Mucosa of rectum (tissue), 2 donors: ENCODE measurements around the gene TUSC1.
"Not testable (repeated sequence)": the region's sequence is repeated elsewhere in the genome, so short reads cannot be mapped to it uniquely, and the experiment has no call there.

Experiments
- H3K27ac ChIP-seq, 2 donors: one replicate each; pipeline ENCODE4 v1.7.0; 2013; ENCODE audit warnings: inconsistent platforms in 2 of 2, low read depth in 2 of 2, low read length in 2 of 2
- H3K27me3 ChIP-seq, 2 donors: one replicate each; pipeline ENCODE4 v1.7.0; 2013; ENCODE audit warnings: low read length in 2 of 2; ENCODE audit not compliant: control insufficient read depth in 2 of 2, insufficient read depth in 2 of 2
- H3K36me3 ChIP-seq, 2 donors: one replicate each; pipeline ENCODE4 v1.7.0; 2013; ENCODE audit warnings: low read length in 2 of 2; ENCODE audit not compliant: control insufficient read depth in 2 of 2, insufficient read depth in 2 of 2
- H3K4me1 ChIP-seq, 2 donors: one replicate each; pipeline ENCODE4 v1.7.0; 2013; ENCODE audit warnings: low read length in 2 of 2, mild to moderate bottlenecking in 1 of 2; ENCODE audit not compliant: control insufficient read depth in 2 of 2, insufficient read depth in 2 of 2
- H3K4me3 ChIP-seq, 2 donors: one replicate each; pipeline ENCODE4 v1.7.0; 2013; ENCODE audit warnings: low read length in 2 of 2
- H3K9ac ChIP-seq, 2 donors: one replicate each; pipeline ENCODE4 v1.7.0; 2013; ENCODE audit warnings: low read length in 2 of 2, low read depth in 1 of 2, mild to moderate bottlenecking in 1 of 2
- H3K9me3 ChIP-seq, 2 donors: one replicate each; pipeline ENCODE4 v1.7.0; 2013; ENCODE audit warnings: low read length in 2 of 2; ENCODE audit not compliant: control insufficient read depth in 2 of 2
- donor health status: healthy.
- donor health status: Normal muscosa, but diverticular disease.

The TUSC1 gene

GRCh38 chr9:25678147-25678666 is at the start of gene TUSC1:
Gene TUSC1, minus strand, starts transcription at chr9:25678444. Its CDS starts 132 bp downstream, at chr9:25678312.
- Histone ChIP-seq H3K4me3 (peak within 1 kb of the TSS; percentile 75 to 81), H3K9me3 (no peaks in the 10 kb centered on the region), H3K27me3 (no peaks in the 10 kb centered on the region), H3K36me3 (no peaks in the 10 kb centered on the region), H3K9ac (peak within 1 kb of the TSS; percentile 81 to 95), H3K4me1 (peaks cover 0 to 7% of the 10 kb centered on the region in 2 donors), H3K27ac (peak within 1 kb of the TSS; percentile 95 to 96)

DNA sequence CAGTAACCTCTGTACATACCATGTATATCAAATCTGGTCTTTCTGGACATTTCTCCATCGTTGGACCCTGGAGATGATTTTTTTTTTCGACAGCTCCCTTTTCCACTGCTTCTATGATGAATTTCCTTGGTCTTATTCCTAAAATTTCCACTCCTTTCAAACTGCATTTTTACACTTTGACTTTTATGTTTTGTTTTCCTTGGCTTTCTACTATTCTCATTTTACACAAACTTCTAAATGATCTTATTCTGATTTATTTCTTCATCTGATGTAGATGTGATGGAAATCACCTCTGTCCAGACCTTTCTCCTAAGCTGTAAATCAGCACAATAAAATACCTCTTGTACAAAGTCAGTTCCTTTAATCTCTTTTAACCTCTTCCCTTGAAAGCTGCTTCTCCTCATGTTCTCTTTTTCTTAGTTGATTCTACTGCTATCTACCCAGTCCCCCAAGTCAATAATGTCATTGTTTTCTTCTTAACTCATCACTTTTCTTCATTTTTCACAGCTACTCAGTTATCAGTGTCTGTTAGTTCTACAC is 48.7 kb upstream of the TUSC1 start:
- Histone ChIP-seq H3K27me3 (no peaks in the 10 kb centered on the region), H3K9me3 (no peaks in the 10 kb centered on the region), H3K27ac (no peak overlapping the region), H3K4me3 (no peak overlapping the region), H3K9ac (no peak overlapping the region), H3K4me1 (no peaks in the 10 kb centered on the region), H3K36me3 (no peaks in the 10 kb centered on the region)

DNA sequence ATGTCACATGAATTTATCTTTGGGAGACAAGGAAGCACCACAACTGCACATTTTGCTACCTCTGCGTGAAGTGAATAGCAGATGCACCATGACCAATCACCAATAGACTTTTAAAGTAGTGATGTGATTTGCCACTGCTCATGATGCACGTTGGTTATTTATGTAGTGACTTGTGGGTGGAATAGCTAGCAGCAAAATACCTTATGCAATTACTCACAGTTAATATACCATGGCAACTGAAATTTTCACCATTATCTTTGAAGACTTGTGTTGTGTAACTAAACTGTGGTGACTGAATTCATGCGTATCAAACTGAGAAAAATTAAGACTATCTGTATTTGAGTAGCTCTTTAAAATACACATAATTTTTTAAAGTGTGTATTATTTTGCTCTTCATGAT is 46.2 kb upstream of the TUSC1 start:
- H3K9ac ChIP-seq = no peak overlapping the region
- no peaks in the 10 kb centered on the region for H3K9me3 ChIP-seq
- H3K27me3 ChIP-seq = no peaks in the 10 kb centered on the region
- no peaks in the 10 kb centered on the region for H3K36me3 ChIP-seq
- H3K4me3 ChIP-seq = no peak overlapping the region
- H3K27ac ChIP-seq = no peak overlapping the region
- no peaks in the 10 kb centered on the region for H3K4me1 ChIP-seq

- Histone ChIP-seq H3K27me3 (no peaks in the 10 kb centered on the region), H3K27ac (no peak overlapping the region), H3K4me1 (peaks cover 0 to 2% of the 10 kb centered on the region in 2 donors), H3K9ac (no peak overlapping the region), H3K9me3 (no peaks in the 10 kb centered on the region), H3K36me3 (no peaks in the 10 kb centered on the region), H3K4me3 (no peak overlapping the region)
These were observed 38.1 kb upstream of the TUSC1 start for GRCh38 chr9:25716220-25716872.

DNA sequence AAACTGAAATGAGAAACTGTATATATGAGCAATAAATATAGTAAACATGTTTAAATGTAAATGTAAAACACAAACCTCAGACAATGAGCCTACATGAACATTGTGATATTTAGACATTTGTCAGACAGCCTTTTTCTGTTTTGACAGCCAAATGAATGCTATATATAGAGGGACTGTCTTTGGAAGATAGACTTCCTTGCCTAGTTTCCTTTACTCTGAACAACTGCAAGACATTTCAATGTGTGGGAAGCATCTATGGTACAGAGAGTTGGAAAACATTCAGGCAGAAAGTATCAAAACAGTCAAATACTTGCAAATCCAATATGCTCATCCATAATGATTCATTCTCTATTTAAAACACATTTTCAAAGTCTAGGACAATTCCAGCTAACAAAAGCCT is 31.7 kb upstream of the TUSC1 start:
- Histone ChIP-seq H3K27me3 (no peaks in the 10 kb centered on the region), H3K27ac (no peak overlapping the region), H3K4me3 (no peak overlapping the region), H3K36me3 (no peaks in the 10 kb centered on the region), H3K9me3 (no peaks in the 10 kb centered on the region), H3K4me1 (no peaks in the 10 kb centered on the region), H3K9ac (no peak overlapping the region)

DNA sequence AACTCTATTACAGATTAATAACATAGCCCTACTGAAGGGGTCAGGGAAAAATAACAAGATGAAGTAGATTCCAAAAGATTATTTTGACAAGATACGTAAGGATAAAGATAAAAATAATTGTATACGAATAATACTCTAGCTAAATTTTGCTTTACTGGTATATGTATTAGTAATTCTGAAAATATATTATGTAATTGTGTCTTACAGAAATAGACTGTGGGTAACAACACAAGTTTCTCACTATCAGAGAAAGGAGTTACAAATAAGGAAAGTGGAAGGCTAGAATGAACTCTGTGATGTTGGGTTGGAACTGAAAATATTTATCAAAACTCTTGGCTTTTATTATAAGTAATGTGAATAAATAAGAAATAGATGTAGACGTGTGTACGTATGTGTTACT is 26.6 kb upstream of the TUSC1 start:
- Histone ChIP-seq H3K27me3 (no peaks in the 10 kb centered on the region), H3K4me3 (no peak overlapping the region), H3K9me3 (no peaks in the 10 kb centered on the region), H3K36me3 (no peaks in the 10 kb centered on the region), H3K27ac (no peak overlapping the region), H3K4me1 (no peaks in the 10 kb centered on the region), H3K9ac (no peak overlapping the region)

- Histone ChIP-seq H3K27ac (no peak overlapping the region), H3K27me3 (no peaks in the 10 kb centered on the region), H3K9ac (no peak overlapping the region), H3K4me3 (no peak overlapping the region), H3K36me3 (no peaks in the 10 kb centered on the region), H3K9me3 (no peaks in the 10 kb centered on the region), H3K4me1 (no peaks in the 10 kb centered on the region)
These were observed 25.6 kb upstream of the TUSC1 start for GRCh38 chr9:25703701-25704357.

- Histone ChIP-seq H3K9me3 (no peaks in the 10 kb centered on the region), H3K27me3 (no peaks in the 10 kb centered on the region), H3K36me3 (no peaks in the 10 kb centered on the region), H3K4me1 (no peaks in the 10 kb centered on the region), H3K4me3 (no peak overlapping the region), H3K27ac (no peak overlapping the region), H3K9ac (no peak overlapping the region)
These were observed 24.3 kb upstream of the TUSC1 start for GRCh38 chr9:25702536-25702935.

DNA sequence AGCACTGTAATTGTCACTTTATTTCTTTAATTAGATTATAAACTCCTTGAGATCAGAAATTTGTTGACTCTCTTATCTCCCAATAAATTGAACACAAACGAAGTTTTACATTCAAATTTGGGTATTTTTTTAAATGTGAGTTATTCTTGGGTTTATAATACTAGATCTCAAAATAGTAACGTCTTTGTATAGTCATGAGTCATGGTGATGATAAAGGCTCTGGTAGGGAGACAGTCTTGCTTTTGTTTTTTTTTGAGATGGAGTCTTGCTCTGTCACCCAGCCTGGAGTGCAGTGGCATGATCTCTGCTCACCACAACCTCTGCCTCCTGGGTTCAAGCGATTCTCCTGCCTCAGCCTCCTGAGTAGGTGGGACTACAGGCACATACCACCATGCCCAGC is 22.7 kb upstream of the TUSC1 start:
- not testable (repeated sequence) for H3K36me3 ChIP-seq, H3K27me3 ChIP-seq, H3K27ac ChIP-seq, H3K4me1 ChIP-seq, H3K9ac ChIP-seq, H3K4me3 ChIP-seq, H3K9me3 ChIP-seq

GRCh38 chr9:25700430-25700829 is 22.2 kb upstream of the TUSC1 start:
- H3K9me3 ChIP-seq = no peaks in the 10 kb centered on the region

More at GRCh38 chr9:25700430-25700829, 22.2 kb upstream of the TUSC1 start:
- H3K36me3 ChIP-seq = no peaks in the 10 kb centered on the region
- no peaks in the 10 kb centered on the region for H3K27me3 ChIP-seq
- no peaks in the 10 kb centered on the region for H3K4me1 ChIP-seq
- H3K4me3 ChIP-seq = no peak overlapping the region
- no peak overlapping the region for H3K27ac ChIP-seq
- H3K9ac ChIP-seq = no peak overlapping the region
